Measurements from ENCODE around the gene TMEM11. TPM values are rescaled to one million over a fixed set of nuclear protein-coding genes. Genes with fewer than 3 reads are reported as not detected.

Gene TMEM11
- total RNA-seq, 1 experiment from 2014 or later = 32.5 TPM

- Histone ChIP-seq H3K56ac (ENCODE audit: insufficient read length, low read depth, low read length) (no peak overlapping the region), H3T11ph (ENCODE audit: low read length) (no peak overlapping the region), H4K20me1 (ENCODE audit: control insufficient read depth, insufficient read depth, insufficient read length) (no peaks in the 10 kb centered on the region), H3K23ac (ENCODE audit: insufficient read length, low read depth, low read length) (no peak overlapping the region), H4K91ac (ENCODE audit: insufficient read length, low read depth, low read length) (no peak overlapping the region), H2BK120ac (ENCODE audit: low read depth, low read length, poor library complexity, severe bottlenecking) (no peak overlapping the region), H3K9me3 (ENCODE audit: control insufficient read depth, low read depth, low read length) (no peaks in the 10 kb centered on the region), H2AK5ac (ENCODE audit: insufficient read length, low read length) (no peak overlapping the region), H3K14ac (ENCODE audit: insufficient read depth, low read length) (no peak overlapping the region), H2BK15ac (ENCODE audit: low read depth, low read length) (no peak overlapping the region), H2BK12ac (ENCODE audit: insufficient read length, low read depth, low read length) (no peak overlapping the region), H3K27ac (ENCODE audit: insufficient read length, low read depth, low read length) (no peak overlapping the region), H2AFZ (ENCODE audit: low read length) (no peak overlapping the region), H3K4me2 (ENCODE audit: insufficient read depth, insufficient read length, low read length) (no peak overlapping the region), H3K27me3 (ENCODE audit: insufficient read depth, low read length) (no peaks in the 10 kb centered on the region; the same call in 1 of the 2 replicates), H3K79me1 (ENCODE audit: insufficient read depth, low read depth, low read length, poor library complexity, severe bottlenecking) (no peaks in the 10 kb centered on the region), H3K9ac (ENCODE audit: extremely low read depth, insufficient read length, low read length) (no peak overlapping the region), H4K5ac (ENCODE audit: insufficient read length, low read depth, low read length) (no peak overlapping the region), H3K4ac (ENCODE audit: low read depth, low read length) (no peak overlapping the region; the same call in 1 of the 2 replicates), H3K4me1 (ENCODE audit: insufficient read depth, low read length) (no peaks in the 10 kb centered on the region; the same call in 1 of the 2 replicates), H2BK5ac (ENCODE audit: insufficient read length, low read length) (no peak overlapping the region), H4K8ac (replicated peaks; ENCODE audit: insufficient read length, low read depth, low read length) (no peak overlapping the region), H2BK20ac (ENCODE audit: low read depth, low read length, poor library complexity, severe bottlenecking) (no peak overlapping the region), H3K79me2 (ENCODE audit: insufficient read depth, low read length) (no peaks in the 10 kb centered on the region), H3K18ac (ENCODE audit: insufficient read length, low read depth, low read length) (no peak overlapping the region), H3K23me2 (ENCODE audit: insufficient read length, low read depth, low read length, poor library complexity, severe bottlenecking) (no peaks in the 10 kb centered on the region)
- no peak overlapping the region; a peak in 1 of 5 replicates for H3K4me3 Mint-ChIP-seq
- no CpG with 5 or more reads among the region's 11 CpGs for WGBS (ENCODE audit: extremely low coverage, insufficient read length, low lambda C conversion rate)
- DNase-seq = no peak
- TF ChIP-seq, protein P1, sequence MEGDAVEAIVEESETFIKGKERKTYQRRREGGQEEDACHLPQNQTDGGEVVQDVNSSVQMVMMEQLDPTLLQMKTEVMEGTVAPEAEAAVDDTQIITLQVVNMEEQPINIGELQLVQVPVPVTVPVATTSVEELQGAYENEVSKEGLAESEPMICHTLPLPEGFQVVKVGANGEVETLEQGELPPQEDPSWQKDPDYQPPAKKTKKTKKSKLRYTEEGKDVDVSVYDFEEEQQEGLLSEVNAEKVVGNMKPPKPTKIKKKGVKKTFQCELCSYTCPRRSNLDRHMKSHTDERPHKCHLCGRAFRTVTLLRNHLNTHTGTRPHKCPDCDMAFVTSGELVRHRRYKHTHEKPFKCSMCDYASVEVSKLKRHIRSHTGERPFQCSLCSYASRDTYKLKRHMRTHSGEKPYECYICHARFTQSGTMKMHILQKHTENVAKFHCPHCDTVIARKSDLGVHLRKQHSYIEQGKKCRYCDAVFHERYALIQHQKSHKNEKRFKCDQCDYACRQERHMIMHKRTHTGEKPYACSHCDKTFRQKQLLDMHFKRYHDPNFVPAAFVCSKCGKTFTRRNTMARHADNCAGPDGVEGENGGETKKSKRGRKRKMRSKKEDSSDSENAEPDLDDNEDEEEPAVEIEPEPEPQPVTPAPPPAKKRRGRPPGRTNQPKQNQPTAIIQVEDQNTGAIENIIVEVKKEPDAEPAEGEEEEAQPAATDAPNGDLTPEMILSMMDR (conservative IDR thresholded peaks at IDR 0.05) = no peak
- H3K36me3 Mint-ChIP-seq (ENCODE audit: insufficient read depth in 1 of 3, low read depth in 3 of 3) = no peaks in the 10 kb centered on the region
- H3K27ac Mint-ChIP-seq = 0 out of 7 replicates have a peak overlapping the region, but pooled peaks of 1 of the 3 experiments have one; percentile 28
- peaks cover 15 to 41% of the 10 kb centered on the region in 2 experiments for H3K4me1 Mint-ChIP-seq
- H3K27me3 Mint-ChIP-seq (ENCODE audit: low read depth) = peaks cover 3% of the 10 kb centered on the region; the same call in 1 of the 2 replicates
- H3K9me3 Mint-ChIP-seq = no peaks in the 10 kb centered on the region
Observed at GRCh38 chr17:21241564-21241963, 27.6 kb upstream of the TMEM11 start.
